Measurements from ENCODE around the gene SCGB1D2. TPM values are rescaled to one million over a fixed set of nuclear protein-coding genes. Genes with fewer than 3 reads are reported as not detected.
A peak's percentile ranks its signal among the peaks of the same experiment; 100 is the strongest.

Gene SCGB1D2
- total and polyA plus RNA-seq, 10 of the 15 experiments (the other 5 are each of a cell fraction or from before 2014, with no cell fraction given) = 0.48 TPM; not detected in 9

GRCh38 chr11:62195945-62196344, 46.1 kb upstream of the SCGB1D2 start:
- no TSS peak for BruUV-seq (replicated peaks)
- CTCF ChIA-PET = no interaction called here
- POLR2A ChIA-PET = no interaction called here
- WGBS (ENCODE audit: insufficient coverage, insufficient replicate concordance, low lambda C conversion rate, missing lambda C conversion rate) = 14% methylated on average over 7 of the region's 7 CpGs
- Histone ChIP-seq H3K79me2 (ENCODE audit: control insufficient read depth, insufficient read depth, low read length) (no peaks in the 10 kb centered on the region), H3K9me3 (replicated peaks; ENCODE audit: control insufficient read depth, insufficient read depth, low read length) (no peaks in the 10 kb centered on the region), H2AFZ (ENCODE audit: control insufficient read depth, low read depth, low read length) (no peak overlapping the region), H3K9ac (ENCODE audit: control insufficient read depth, insufficient read depth, low read length) (no peak overlapping the region), H3K36me3 (ENCODE audit: control insufficient read depth in 2 of 2, insufficient read depth in 2 of 2, low read length in 1 of 2) (no peaks in the 10 kb centered on the region), H3K4me3 (no peak overlapping the region), H3K4me1 (ENCODE audit: control insufficient read depth, insufficient read depth, low read length) (no peaks in the 10 kb centered on the region), H3K27ac (ENCODE audit: control insufficient read depth, insufficient read depth) (no peak overlapping the region), H3K27me3 (replicated peaks in 1 of 2; ENCODE audit: control insufficient read depth in 2 of 2, insufficient read depth in 2 of 2, low read length in 1 of 2) (peaks cover 2 to 3% of the 10 kb centered on the region in 2 experiments; a peak in 2 of 4 replicates), H3K4me2 (ENCODE audit: control insufficient read depth, insufficient read depth) (no peak overlapping the region), H4K20me1 (ENCODE audit: control insufficient read depth, insufficient read depth) (no peaks in the 10 kb centered on the region)
- RAD21 ChIA-PET (ENCODE audit: unreplicated experiment) = no interaction called here
- no peak for ATAC-seq
- intact Hi-C loops (cut with micrococcal nuclease; ENCODE audit: unreplicated experiment) = no loop called here
- no peak for DNase-seq (ENCODE audit: low read depth, low spot score)
- SMC1A ChIA-PET (ENCODE audit: uncharacterized antibody, unreplicated experiment) = no interaction called here
- FAIRE-seq = no peak
- TF ChIP-seq ZNF24 (IDR thresholded peaks at IDR 0.05) (no peak), SRF (IDR thresholded peaks at IDR 0.05; ENCODE audit: low read depth in 2 of 2, low read length in 2 of 2) (no peak), PML (IDR thresholded peaks at IDR 0.05; ENCODE audit: low read length) (no peak), MYB (IDR thresholded peaks at IDR 0.05; ENCODE audit: borderline replicate concordance, low read depth, low read length) (no peak), SUZ12 (IDR thresholded peaks at IDR 0.05; ENCODE audit: unreplicated experiment) (no peak), ZBTB4 (CRISPR knock-in tag; IDR thresholded peaks at IDR 0.05) (no peak), ZBTB33 (IDR thresholded peaks at IDR 0.05) (no peak), MXI1 (IDR thresholded peaks at IDR 0.05; ENCODE audit: low read depth, low read length) (no peak), CTCF (IDR thresholded peaks at IDR 0.05 in 2 of 3, conservative IDR thresholded peaks at IDR 0.05 in 1 of 3; ENCODE audit: control insufficient read depth in 2 of 3, extremely low read depth in 1 of 3, insufficient read depth in 1 of 3, low read depth in 3 of 3, low read length in 3 of 3) (peak in 2 of 3 experiments; percentile 6 to 15; a peak in 1 of 6 replicates), RAD51 (IDR thresholded peaks at IDR 0.05) (no peak), ATF2 (IDR thresholded peaks at IDR 0.05; ENCODE audit: low read length) (no peak), RAD21 (IDR thresholded peaks at IDR 0.05; ENCODE audit: insufficient read depth, low read depth, low read length) (0 out of 2 replicates have a peak, but pooled peaks have one; percentile 6), PKNOX1 (IDR thresholded peaks at IDR 0.05) (no peak), IKZF1 (conservative IDR thresholded peaks at IDR 0.05) (no peak)
- in situ Hi-C loops (cut with MboI) = no loop called here
